ENCODE measurements around the gene LARP1.

LARP1 gene

GRCh38 chr5:154755361-154756008 is at the start of gene LARP1:
TSS of gene LARP1 (plus strand) at chr5:154755377. CDS start at chr5:154755758, 381 bp downstream.
- peak within 1 kb of the TSS; percentile 89 to 97 for H3K4me3 Mint-ChIP-seq
- ATAC-seq (replicated peaks), result peak; percentile 6 to 7
- DNase-seq, result no peak
- H3K27ac Mint-ChIP-seq, result peak within 1 kb of the TSS; percentile 97
- no peaks in the 10 kb centered on the region for H3K9me3 Mint-ChIP-seq
- H3K36me3 Mint-ChIP-seq, result peaks cover 2 to 10% of the 10 kb centered on the region in 2 donors
- no peaks in the 10 kb centered on the region for H3K27me3 Mint-ChIP-seq
- H3K4me1 Mint-ChIP-seq, result peaks cover 24 to 56% of the 10 kb centered on the region in 2 donors

GRCh38 chr5:154706416-154706815 is 48.8 kb upstream of the LARP1 start:
- H3K36me3 Mint-ChIP-seq, result no peaks in the 10 kb centered on the region
- no peaks in the 10 kb centered on the region for H3K27me3 Mint-ChIP-seq
- ATAC-seq (replicated peaks) (no peak), DNase-seq (no peak)
- H3K9me3 Mint-ChIP-seq, result no peaks in the 10 kb centered on the region
- no peak overlapping the region for H3K4me3 Mint-ChIP-seq
- no peaks in the 10 kb centered on the region for H3K4me1 Mint-ChIP-seq
- H3K27ac Mint-ChIP-seq, result no peak overlapping the region

GRCh38 chr5:154707641-154708040 is 47.5 kb upstream of the LARP1 start:
- Mint-ChIP-seq H3K4me3 (no peak overlapping the region), H3K4me1 (no peaks in the 10 kb centered on the region), H3K36me3 (no peaks in the 10 kb centered on the region), H3K9me3 (no peaks in the 10 kb centered on the region), H3K27ac (no peak overlapping the region), H3K27me3 (no peaks in the 10 kb centered on the region)
- no peak for ATAC-seq (replicated peaks)
- no peak for DNase-seq

GRCh38 chr5:154708207-154708606 is 47.0 kb upstream of the LARP1 start:
- Mint-ChIP-seq H3K27ac (no peak overlapping the region), H3K9me3 (no peaks in the 10 kb centered on the region), H3K27me3 (no peaks in the 10 kb centered on the region), H3K36me3 (no peaks in the 10 kb centered on the region), H3K4me1 (no peaks in the 10 kb centered on the region), H3K4me3 (no peak overlapping the region)
- DNase-seq, result no peak
- no peak for ATAC-seq (replicated peaks)

GRCh38 chr5:154708846-154709245 is 46.3 kb upstream of the LARP1 start:
- no peak for DNase-seq
- H3K4me1 Mint-ChIP-seq, result no peaks in the 10 kb centered on the region
- H3K27ac Mint-ChIP-seq, result no peak overlapping the region
- H3K27me3 Mint-ChIP-seq, result no peaks in the 10 kb centered on the region
- H3K36me3 Mint-ChIP-seq, result no peaks in the 10 kb centered on the region
- no peak overlapping the region for H3K4me3 Mint-ChIP-seq
- no peak for ATAC-seq (replicated peaks)
- no peaks in the 10 kb centered on the region for H3K9me3 Mint-ChIP-seq

GRCh38 chr5:154709368-154710305 is 45.5 kb upstream of the LARP1 start:
- no peaks in the 10 kb centered on the region for H3K9me3 Mint-ChIP-seq
- H3K4me1 Mint-ChIP-seq, result peaks cover 4% of the 10 kb centered on the region in 2 donors
- no peak for ATAC-seq (replicated peaks)
- no peak for DNase-seq
- H3K36me3 Mint-ChIP-seq, result no peaks in the 10 kb centered on the region
- no peak overlapping the region for H3K27ac Mint-ChIP-seq
- H3K4me3 Mint-ChIP-seq, result no peak overlapping the region
- H3K27me3 Mint-ChIP-seq, result no peaks in the 10 kb centered on the region

- Mint-ChIP-seq H3K9me3 (no peaks in the 10 kb centered on the region), H3K4me3 (no peak overlapping the region), H3K27ac (no peak overlapping the region), H3K4me1 (peaks cover 6 to 8% of the 10 kb centered on the region in 2 donors), H3K27me3 (no peaks in the 10 kb centered on the region), H3K36me3 (no peaks in the 10 kb centered on the region)
- ATAC-seq (replicated peaks) (no peak), DNase-seq (no peak)
Observed at GRCh38 chr5:154712518-154713437, 42.4 kb upstream of the LARP1 start.

GRCh38 chr5:154713615-154714125 is 41.5 kb upstream of the LARP1 start:
- no peaks in the 10 kb centered on the region for H3K9me3 Mint-ChIP-seq
- H3K27ac Mint-ChIP-seq, result no peak overlapping the region
- H3K36me3 Mint-ChIP-seq, result no peaks in the 10 kb centered on the region
- DNase-seq, result no peak
- no peaks in the 10 kb centered on the region for H3K27me3 Mint-ChIP-seq
- no peak overlapping the region for H3K4me3 Mint-ChIP-seq
- ATAC-seq (replicated peaks), result no peak
- peaks cover 6 to 8% of the 10 kb centered on the region in 2 donors for H3K4me1 Mint-ChIP-seq

- peak overlapping the region; percentile 48 to 72 for H3K4me3 Mint-ChIP-seq
- H3K36me3 Mint-ChIP-seq, result no peaks in the 10 kb centered on the region
- no peaks in the 10 kb centered on the region for H3K9me3 Mint-ChIP-seq
- H3K27ac Mint-ChIP-seq, result peak overlapping the region; percentile 73
- peak; percentile 20 for DNase-seq
- peak; percentile 96 to 98 for ATAC-seq (replicated peaks)
- H3K4me1 Mint-ChIP-seq, result peaks cover 6 to 8% of the 10 kb centered on the region in 2 donors
- no peaks in the 10 kb centered on the region for H3K27me3 Mint-ChIP-seq
Observed at GRCh38 chr5:154714266-154714986, 40.8 kb upstream of the LARP1 start.

- Mint-ChIP-seq H3K4me1 (no peaks in the 10 kb centered on the region), H3K9me3 (no peaks in the 10 kb centered on the region), H3K36me3 (no peaks in the 10 kb centered on the region), H3K4me3 (no peak overlapping the region), H3K27me3 (no peaks in the 10 kb centered on the region), H3K27ac (no peak overlapping the region)
- DNase-seq, result no peak
- ATAC-seq (replicated peaks), result no peak
Observed at GRCh38 chr5:154721481-154722058, 33.6 kb upstream of the LARP1 start.

GRCh38 chr5:154722097-154722496 is 33.1 kb upstream of the LARP1 start:
- H3K9me3 Mint-ChIP-seq, result no peaks in the 10 kb centered on the region
- DNase-seq, result no peak
- no peak overlapping the region for H3K27ac Mint-ChIP-seq
- peaks cover 0 to under 1% of the 10 kb centered on the region in 2 donors for H3K27me3 Mint-ChIP-seq
- H3K4me1 Mint-ChIP-seq, result no peaks in the 10 kb centered on the region
- no peaks in the 10 kb centered on the region for H3K36me3 Mint-ChIP-seq
- no peak overlapping the region for H3K4me3 Mint-ChIP-seq
- ATAC-seq (replicated peaks), result no peak

- H3K36me3 Mint-ChIP-seq, result no peaks in the 10 kb centered on the region
- H3K27ac Mint-ChIP-seq, result no peak overlapping the region
- no peak overlapping the region for H3K4me3 Mint-ChIP-seq
- peaks cover 0 to 4% of the 10 kb centered on the region in 2 donors for H3K27me3 Mint-ChIP-seq
- H3K4me1 Mint-ChIP-seq, result no peaks in the 10 kb centered on the region
- no peaks in the 10 kb centered on the region for H3K9me3 Mint-ChIP-seq
- ATAC-seq (replicated peaks) (no peak), DNase-seq (no peak)
Observed at GRCh38 chr5:154722936-154723335, 32.2 kb upstream of the LARP1 start.

Data from stimulated activated naive B cell treated with anti-CD40 and anti-IgM and Interleukin-4, amounts not matched to agents 10 μg/mL and 1 μg/mL and 100 μg/mL, for 72 hours (primary cell).